ENCODE results near the gene RANBP2.
"Not testable (repeated sequence)": the region's sequence is repeated elsewhere in the genome, so short reads cannot be mapped to it uniquely, and the experiment has no call there.

DNA sequence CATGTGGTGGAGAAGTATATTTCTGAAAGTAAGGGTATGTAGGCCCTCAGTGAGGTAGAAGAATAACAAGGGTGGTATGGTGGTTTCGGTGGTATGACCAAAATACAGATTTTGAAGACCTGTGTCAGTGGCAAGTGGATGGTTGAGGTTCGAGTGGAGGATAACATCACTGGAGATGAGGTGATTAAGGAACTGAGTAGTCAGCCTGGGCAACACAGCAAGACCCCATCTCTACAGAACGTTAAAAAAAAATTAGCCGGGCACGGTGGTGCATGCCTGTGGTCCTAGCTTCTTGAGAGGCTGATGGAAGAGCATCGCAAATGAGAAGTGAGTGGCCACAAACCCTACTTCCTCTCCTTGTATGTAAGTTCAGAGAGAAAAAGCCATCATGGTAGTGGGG lies 15.4 kb downstream of the RANBP2 start:
- TF ChIP-seq, protein P1, sequence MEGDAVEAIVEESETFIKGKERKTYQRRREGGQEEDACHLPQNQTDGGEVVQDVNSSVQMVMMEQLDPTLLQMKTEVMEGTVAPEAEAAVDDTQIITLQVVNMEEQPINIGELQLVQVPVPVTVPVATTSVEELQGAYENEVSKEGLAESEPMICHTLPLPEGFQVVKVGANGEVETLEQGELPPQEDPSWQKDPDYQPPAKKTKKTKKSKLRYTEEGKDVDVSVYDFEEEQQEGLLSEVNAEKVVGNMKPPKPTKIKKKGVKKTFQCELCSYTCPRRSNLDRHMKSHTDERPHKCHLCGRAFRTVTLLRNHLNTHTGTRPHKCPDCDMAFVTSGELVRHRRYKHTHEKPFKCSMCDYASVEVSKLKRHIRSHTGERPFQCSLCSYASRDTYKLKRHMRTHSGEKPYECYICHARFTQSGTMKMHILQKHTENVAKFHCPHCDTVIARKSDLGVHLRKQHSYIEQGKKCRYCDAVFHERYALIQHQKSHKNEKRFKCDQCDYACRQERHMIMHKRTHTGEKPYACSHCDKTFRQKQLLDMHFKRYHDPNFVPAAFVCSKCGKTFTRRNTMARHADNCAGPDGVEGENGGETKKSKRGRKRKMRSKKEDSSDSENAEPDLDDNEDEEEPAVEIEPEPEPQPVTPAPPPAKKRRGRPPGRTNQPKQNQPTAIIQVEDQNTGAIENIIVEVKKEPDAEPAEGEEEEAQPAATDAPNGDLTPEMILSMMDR (conservative IDR thresholded peaks at IDR 0.05; ENCODE audit: low read depth in 2 of 2) = not testable (repeated sequence)
- TF ChIP-seq, protein P2, sequence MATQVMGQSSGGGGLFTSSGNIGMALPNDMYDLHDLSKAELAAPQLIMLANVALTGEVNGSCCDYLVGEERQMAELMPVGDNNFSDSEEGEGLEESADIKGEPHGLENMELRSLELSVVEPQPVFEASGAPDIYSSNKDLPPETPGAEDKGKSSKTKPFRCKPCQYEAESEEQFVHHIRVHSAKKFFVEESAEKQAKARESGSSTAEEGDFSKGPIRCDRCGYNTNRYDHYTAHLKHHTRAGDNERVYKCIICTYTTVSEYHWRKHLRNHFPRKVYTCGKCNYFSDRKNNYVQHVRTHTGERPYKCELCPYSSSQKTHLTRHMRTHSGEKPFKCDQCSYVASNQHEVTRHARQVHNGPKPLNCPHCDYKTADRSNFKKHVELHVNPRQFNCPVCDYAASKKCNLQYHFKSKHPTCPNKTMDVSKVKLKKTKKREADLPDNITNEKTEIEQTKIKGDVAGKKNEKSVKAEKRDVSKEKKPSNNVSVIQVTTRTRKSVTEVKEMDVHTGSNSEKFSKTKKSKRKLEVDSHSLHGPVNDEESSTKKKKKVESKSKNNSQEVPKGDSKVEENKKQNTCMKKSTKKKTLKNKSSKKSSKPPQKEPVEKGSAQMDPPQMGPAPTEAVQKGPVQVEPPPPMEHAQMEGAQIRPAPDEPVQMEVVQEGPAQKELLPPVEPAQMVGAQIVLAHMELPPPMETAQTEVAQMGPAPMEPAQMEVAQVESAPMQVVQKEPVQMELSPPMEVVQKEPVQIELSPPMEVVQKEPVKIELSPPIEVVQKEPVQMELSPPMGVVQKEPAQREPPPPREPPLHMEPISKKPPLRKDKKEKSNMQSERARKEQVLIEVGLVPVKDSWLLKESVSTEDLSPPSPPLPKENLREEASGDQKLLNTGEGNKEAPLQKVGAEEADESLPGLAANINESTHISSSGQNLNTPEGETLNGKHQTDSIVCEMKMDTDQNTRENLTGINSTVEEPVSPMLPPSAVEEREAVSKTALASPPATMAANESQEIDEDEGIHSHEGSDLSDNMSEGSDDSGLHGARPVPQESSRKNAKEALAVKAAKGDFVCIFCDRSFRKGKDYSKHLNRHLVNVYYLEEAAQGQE (IDR thresholded peaks at IDR 0.05; ENCODE audit: unreplicated experiment) = not testable (repeated sequence)
- not testable (repeated sequence) for TF ChIP-seq EZH2 (IDR thresholded peaks at IDR 0.05; ENCODE audit: low read depth, unreplicated experiment)
